DND-41 (cell line): ENCODE measurements around the gene FHOD1.

ENCODE experiments used
- EZH2 ChIP-seq: IDR thresholded peaks from 3 replicates; pipeline ENCODE4 v1.6.1; 2012; ENCODE audit warnings: borderline replicate concordance, low read depth, mild to moderate bottlenecking, moderate library complexity, low read length, inconsistent platforms; ENCODE audit not compliant: severe bottlenecking
- TF ChIP-seq, protein P1 (sequence below): IDR thresholded peaks from 2 replicates; pipeline ENCODE4 v1.5.1; 2012; ENCODE audit warnings: borderline replicate concordance, low read length, moderate library complexity, mild to moderate bottlenecking; ENCODE audit not compliant: poor library complexity, severe bottlenecking; ENCODE audit errors: extremely low read depth

DNA sequence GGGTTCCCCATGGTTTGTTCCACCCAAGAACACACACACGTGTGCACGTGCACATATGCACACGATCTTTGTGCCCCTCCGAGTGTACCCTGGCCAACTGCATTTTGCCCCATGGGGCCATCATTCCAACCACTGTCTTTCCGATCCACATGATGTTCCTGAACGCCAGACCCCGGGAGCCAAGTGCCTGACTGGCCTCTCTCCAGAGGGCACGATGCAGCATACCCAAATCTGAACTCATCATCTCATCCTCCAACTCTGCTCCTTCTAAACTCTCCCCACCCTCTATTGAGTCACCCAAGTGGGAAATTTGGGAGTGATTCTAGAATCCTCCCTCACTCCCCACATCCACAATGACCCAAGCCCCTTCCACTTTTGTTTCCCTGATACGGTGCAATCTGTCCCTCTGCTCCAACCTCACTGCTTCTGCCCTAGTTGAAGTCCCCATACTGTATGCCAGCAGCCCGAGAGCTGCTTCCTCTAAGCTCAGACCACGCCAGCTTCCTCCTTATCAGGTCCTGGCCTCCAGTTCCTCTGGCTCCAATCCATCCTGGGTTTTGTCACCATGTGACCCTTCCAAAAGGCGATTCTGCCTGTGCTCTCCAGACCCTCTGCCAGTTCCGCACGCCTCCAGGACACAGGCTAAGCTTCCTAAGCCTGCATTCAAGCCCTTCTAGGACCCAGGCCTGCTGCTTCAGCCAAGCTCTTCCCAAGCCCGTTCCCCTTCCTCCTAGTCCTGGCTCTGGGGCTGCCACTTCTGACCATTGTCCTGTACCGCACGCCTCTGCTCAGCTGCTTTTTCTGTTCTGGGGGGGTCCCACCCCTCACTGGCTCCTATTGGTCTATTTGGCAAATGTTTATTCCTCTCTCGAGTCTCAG lies 30.4 kb downstream of the FHOD1 start:
- TF ChIP-seq, protein P1, sequence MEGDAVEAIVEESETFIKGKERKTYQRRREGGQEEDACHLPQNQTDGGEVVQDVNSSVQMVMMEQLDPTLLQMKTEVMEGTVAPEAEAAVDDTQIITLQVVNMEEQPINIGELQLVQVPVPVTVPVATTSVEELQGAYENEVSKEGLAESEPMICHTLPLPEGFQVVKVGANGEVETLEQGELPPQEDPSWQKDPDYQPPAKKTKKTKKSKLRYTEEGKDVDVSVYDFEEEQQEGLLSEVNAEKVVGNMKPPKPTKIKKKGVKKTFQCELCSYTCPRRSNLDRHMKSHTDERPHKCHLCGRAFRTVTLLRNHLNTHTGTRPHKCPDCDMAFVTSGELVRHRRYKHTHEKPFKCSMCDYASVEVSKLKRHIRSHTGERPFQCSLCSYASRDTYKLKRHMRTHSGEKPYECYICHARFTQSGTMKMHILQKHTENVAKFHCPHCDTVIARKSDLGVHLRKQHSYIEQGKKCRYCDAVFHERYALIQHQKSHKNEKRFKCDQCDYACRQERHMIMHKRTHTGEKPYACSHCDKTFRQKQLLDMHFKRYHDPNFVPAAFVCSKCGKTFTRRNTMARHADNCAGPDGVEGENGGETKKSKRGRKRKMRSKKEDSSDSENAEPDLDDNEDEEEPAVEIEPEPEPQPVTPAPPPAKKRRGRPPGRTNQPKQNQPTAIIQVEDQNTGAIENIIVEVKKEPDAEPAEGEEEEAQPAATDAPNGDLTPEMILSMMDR = no peak
- no peak for TF ChIP-seq EZH2
